Measurements from ENCODE around the gene ADGRB2.
A peak's percentile ranks its signal among the peaks of the same experiment; 100 is the strongest.

The ADGRB2 gene

DNA sequence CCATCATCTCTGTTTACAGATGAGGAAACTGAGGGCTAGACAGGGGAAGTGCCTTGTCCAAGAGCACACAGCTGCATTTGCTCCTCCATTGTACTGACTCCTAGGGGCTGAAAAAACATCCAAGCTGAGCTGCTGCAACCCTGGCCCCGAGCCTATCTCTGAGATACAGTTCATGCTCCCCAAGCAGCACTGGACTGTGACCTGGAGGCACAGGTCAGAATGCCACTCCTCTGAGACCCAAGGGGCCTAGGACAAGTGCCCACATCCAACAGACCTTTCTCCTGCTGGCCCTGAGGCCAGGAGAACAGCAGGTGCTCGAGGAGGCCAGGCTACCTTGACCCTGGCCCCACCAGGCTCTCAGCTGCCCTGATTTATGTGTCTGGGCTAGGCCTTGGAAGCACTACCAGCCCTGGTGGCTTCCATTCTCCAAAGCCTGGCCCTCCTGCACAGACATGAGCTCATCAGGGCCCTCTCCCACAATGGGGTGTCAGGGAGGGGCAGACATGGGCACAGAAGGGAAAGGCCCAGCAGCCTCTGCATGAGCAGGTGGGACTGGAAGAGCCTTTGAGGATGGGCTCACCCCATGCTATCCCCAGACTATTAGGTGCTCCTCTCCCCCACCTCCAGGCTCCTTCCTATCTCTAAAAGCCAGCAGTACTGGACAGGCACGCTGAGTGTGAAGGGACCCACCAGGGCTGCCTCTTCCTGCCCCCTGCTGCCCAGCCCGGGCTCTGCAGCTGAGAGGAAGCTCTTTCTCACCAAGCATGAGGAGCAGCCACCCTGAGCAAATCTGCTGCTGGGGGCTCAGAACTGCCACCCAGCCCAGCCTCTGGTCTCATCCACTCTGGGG is 18.8 kb downstream of the ADGRB2 start:
- DNase-seq, result peak; percentile 91

- DNase-seq, result no peak
Observed at GRCh38 chr1:31744165-31744888, 19.8 kb downstream of the ADGRB2 start.

- DNase-seq, result no peak
Observed at GRCh38 chr1:31742462-31743212, 21.5 kb downstream of the ADGRB2 start.

DNA sequence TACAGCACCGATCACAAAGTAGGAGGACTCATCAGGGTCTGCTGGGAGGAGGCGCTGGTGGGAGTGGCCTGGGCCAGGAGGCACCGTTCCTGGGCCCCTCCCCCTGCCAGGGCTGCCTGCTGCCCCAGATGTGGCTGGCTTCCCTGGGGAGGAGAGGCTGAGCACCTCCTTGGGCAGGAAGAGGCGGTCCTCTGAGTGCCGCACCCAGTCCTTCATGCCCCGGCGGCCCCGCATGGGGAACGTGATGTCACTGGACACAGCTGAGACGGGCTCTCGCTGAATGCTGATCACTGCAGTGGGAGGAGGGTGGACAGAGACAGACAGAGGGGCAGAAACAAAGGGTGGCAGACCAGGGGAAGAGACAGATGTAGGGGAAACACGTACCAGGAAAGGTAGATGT is 24.8 kb downstream of the ADGRB2 start:
- no peak for DNase-seq

GRCh38 chr1:31736675-31737074 is 27.5 kb downstream of the ADGRB2 start:
- no peak for DNase-seq

- no peak for DNase-seq
Observed at GRCh38 chr1:31735571-31735970, 28.6 kb downstream of the ADGRB2 start.

- no peak for DNase-seq
Observed at GRCh38 chr1:31734582-31735107, 29.5 kb downstream of the ADGRB2 start.

DNA sequence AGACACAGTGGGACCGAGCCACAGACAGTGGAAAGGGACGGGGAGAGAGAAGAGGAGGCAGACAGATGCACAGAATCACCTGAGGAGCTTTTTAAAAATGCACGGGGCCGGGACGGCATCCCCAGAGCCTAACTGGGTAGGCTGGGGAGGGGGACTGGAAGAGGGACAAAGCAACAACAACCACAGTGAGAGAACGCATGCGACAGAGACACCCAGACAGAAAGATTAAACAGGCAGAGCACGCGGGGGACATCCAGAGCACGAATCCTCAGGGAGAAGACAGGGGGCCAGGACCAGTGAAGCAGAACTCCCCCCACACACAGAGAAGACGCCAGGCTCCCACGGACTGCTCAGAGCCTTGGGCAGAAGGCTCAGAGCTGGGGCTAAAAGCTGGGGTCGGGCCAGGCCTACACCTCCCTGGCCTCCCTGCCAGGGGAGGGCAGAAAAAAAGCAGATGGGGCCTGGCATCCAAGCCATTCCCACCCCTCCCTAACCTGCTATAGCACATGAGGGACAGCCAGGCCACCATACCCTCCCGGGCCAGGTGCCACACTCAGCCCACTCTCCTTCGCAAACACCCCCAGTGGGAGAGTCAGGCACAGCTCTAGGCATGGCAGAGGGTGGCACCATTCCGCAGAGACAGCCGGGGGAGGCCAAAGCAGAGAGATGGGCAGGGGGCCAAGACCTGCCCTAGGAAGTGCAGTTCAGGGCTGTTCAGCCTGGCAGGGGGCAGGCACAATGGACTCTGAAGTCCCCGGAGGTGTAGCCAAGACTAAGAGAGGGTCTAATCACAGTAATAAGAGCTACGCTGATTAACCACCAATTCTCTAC is 30.5 kb downstream of the ADGRB2 start:
- no peak for DNase-seq

DNA sequence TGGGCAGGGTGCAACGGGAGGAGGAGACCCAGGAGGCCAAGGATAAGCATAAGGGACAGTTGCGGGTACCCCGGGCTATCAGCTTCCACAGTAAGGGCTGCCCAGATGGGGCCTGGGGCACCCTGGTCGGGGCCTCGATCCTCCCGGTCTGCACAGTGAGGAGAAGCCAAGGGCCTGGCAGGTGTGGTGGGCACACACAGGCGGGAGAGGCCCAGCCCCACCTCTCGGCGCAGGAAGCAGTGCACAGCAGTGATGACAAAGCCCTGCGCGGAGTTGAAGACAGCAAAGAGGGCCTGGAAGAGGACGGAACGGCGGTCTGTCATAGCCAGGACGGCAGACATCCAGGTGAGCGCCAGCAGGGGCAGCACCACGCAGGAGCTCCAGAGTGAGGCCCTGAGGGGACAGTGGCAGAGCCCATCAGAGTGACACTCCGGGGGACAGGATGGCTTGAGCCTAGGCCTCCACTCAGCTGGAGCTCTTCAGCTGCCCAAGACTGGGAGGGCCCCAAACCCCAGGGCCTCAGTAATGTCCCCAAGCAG is 31.3 kb downstream of the ADGRB2 start:
- DNase-seq, result no peak

DNA sequence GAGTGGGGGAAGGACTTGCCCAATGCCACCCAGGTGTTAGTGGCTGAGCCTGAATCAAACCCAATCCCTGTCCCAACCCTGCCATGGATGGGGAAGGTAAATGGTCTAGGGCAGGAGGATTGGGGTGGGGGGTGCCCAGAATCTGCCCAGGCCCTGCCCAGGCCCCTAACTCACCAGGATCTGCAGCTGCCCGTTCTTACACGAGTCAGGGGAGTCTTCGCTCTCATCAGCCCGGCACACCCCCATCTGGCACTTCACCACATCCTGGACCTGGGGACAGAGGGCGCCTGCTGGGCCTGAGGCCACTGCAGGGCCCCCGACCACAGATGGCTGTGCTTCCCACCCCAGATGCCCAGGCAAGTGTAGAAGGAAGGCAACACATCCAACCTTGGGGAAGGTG is 31.8 kb downstream of the ADGRB2 start:
- DNase-seq, result no peak

GRCh38 chr1:31731049-31731565 is 33.0 kb downstream of the ADGRB2 start:
- DNase-seq, result no peak

GRCh38 chr1:31730336-31731048 is 33.6 kb downstream of the ADGRB2 start:
- no peak for DNase-seq

DNA sequence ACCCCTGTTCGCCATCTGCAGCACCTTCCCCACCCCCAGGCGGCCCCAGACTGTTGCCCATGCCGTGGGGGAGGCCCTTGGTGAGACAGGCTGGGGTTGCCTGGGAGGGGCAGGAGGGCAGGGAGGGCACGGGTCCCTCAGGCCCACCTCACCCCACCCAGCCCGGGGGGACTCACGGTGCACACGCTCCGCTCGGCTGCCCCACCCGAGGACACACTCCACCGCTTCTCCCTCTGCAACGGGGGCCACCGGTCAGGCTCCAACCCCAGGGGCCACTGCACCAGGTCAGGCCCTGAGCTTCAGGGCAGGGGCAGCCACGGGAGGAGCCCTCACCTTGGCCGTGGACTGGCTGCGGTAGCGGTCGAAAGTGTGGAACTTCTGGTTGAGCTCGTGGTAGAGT is 36.3 kb downstream of the ADGRB2 start:
- DNase-seq, result no peak

GRCh38 chr1:31727195-31727594 is 36.9 kb downstream of the ADGRB2 start:
- no peak for DNase-seq

GRCh38 chr1:31726715-31727114 is 37.4 kb downstream of the ADGRB2 start:
- DNase-seq, result no peak

DNA sequence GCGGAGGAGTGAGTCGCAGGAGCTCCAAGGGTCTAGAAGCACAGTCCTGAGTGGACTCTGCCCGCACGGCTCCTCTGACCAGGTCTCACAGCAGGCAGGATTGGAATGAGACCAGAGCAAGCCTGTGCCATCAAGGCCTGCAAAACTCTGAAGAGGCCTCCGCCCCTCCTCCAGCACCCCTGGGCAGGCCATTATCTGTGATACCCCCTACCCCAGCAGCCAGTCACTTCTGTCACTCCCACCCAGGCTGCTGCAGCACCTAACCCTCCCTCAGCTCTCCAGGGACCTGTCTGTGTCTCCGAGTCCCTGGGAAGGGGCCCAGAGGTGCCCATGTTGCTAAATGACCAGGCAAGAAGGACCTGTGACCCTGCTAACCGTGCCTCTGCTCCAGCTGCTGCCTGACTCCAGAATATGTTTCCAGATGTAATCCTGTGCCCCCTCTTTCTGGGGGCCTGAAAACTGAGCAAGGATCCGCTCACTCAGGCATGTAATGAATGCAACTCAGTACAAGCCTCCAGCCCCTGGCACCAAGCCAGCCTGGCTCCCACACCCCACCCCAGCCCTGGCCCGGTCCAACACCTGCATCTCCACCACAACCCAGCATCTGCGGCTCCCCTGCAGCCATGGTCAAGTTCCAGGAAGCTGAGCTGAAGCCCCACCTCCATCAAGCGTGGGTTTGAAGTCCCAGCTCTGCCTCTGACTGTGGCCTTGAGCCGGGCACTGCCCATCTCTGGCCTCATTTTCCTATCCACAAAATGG is 38.2 kb downstream of the ADGRB2 start:
- DNase-seq, result no peak

- no peak for DNase-seq
Observed at GRCh38 chr1:31725134-31725533, 39.0 kb downstream of the ADGRB2 start.

- DNase-seq, result no peak
Observed at GRCh38 chr1:31723828-31724359, 40.2 kb downstream of the ADGRB2 start.

- no peak for DNase-seq
Observed at GRCh38 chr1:31718327-31718897, 45.7 kb downstream of the ADGRB2 start.

DNA sequence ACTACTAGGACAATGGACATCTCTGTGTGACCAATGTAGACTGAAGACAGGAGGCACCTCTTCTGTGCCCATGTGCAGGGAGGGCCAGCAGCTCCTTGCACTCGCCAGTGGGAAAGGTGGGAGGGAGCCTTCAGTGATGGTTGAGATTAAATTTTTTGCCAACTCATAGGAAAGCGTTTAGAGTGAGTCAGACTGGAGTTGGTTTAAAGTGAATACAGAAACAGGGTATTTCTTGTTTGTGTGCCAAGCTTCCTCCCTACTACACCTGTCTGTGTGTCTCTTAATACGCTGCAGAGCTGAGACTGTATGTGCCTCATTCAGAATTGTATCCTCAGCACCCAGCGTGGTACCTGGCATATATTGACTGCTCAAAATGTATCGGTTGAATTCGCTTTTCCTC is 46.8 kb downstream of the ADGRB2 start:
- no peak for DNase-seq
